ENCODE data around the gene BANF1.

The BANF1 gene

DNA sequence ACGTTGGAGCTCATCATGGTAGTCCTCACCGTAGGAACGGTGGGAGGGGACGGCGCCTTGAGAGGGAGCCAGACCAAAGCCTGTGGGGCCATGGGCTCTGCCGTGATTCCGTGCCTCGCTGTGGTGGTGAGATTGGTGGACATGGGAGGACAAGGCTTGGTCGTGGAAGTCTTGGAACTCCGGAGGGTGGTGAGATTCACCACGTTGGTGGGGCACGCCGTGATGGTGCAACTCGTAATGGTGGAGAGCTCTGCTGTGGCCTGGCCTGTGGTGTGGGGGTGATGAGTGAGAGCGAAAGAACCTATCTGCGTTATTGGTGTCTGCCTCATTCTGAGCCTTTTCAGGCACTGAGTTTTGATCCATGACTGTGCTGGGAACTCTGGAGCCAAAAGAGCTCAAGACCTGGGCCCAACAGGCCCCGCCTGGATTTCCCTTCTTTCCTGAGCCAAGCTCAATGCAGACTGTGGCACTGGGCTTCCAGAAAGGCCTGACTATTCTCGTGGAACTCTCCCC is 23.8 kb downstream of the BANF1 start, which contains the start of gene CATSPER1:
Gene CATSPER1 (minus strand): TSS at position 463 of the 513 bp plus-strand sequence. CDS start 100 bp downstream, at position 363.
- POLR2A ChIA-PET, result no interaction called here
- Histone ChIP-seq H3K36me3 (ENCODE audit: control insufficient read depth in 2 of 2, insufficient read depth in 1 of 2, low read length in 2 of 2) (no peaks in the 10 kb centered on the region), H3K4me1 (ENCODE audit: control insufficient read depth, insufficient read depth, low read length) (no peaks in the 10 kb centered on the region), H3K9me3 (ENCODE audit: control insufficient read depth, insufficient read depth, low read depth, low read length) (no peaks in the 10 kb centered on the region), H3K4me3 (ENCODE audit: low read depth, low read length) (no peak within 1 kb of the TSS), H3K27ac (ENCODE audit: extremely low read depth, low read depth, low read length) (no peak within 1 kb of the TSS)
- TF ChIP-seq ZNF76 (tag by site-specific recombination; IDR thresholded peaks at IDR 0.05; ENCODE audit: borderline replicate concordance, low read depth) (no peak), FEZF1 (tag by site-specific recombination; IDR thresholded peaks at IDR 0.05) (no peak), MYNN (tag by site-specific recombination; IDR thresholded peaks at IDR 0.05; ENCODE audit: borderline replicate concordance) (no peak), ZNF792 (tag by site-specific recombination; IDR thresholded peaks at IDR 0.05) (no peak), YY2 (tag by site-specific recombination; IDR thresholded peaks at IDR 0.05) (no peak), ZEB2 (tag by site-specific recombination; IDR thresholded peaks at IDR 0.05) (no peak), SP7 (tag by site-specific recombination; IDR thresholded peaks at IDR 0.05) (no peak), ZNF175 (tag by site-specific recombination; IDR thresholded peaks at IDR 0.05) (no peak), ZNF521 (tag by site-specific recombination; IDR thresholded peaks at IDR 0.05) (no peak), ZNF555 (tag by site-specific recombination; conservative IDR thresholded peaks at IDR 0.05) (no peak)
- TF ChIP-seq, protein P1, sequence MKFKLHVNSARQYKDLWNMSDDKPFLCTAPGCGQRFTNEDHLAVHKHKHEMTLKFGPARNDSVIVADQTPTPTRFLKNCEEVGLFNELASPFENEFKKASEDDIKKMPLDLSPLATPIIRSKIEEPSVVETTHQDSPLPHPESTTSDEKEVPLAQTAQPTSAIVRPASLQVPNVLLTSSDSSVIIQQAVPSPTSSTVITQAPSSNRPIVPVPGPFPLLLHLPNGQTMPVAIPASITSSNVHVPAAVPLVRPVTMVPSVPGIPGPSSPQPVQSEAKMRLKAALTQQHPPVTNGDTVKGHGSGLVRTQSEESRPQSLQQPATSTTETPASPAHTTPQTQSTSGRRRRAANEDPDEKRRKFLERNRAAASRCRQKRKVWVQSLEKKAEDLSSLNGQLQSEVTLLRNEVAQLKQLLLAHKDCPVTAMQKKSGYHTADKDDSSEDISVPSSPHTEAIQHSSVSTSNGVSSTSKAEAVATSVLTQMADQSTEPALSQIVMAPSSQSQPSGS (tag by site-specific recombination; IDR thresholded peaks at IDR 0.05; ENCODE audit: low read depth), result no peak
- TF ChIP-seq, protein P2, sequence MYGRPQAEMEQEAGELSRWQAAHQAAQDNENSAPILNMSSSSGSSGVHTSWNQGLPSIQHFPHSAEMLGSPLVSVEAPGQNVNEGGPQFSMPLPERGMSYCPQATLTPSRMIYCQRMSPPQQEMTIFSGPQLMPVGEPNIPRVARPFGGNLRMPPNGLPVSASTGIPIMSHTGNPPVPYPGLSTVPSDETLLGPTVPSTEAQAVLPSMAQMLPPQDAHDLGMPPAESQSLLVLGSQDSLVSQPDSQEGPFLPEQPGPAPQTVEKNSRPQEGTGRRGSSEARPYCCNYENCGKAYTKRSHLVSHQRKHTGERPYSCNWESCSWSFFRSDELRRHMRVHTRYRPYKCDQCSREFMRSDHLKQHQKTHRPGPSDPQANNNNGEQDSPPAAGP (tag by site-specific recombination; IDR thresholded peaks at IDR 0.05), result no peak
- TF ChIP-seq, protein P3, sequence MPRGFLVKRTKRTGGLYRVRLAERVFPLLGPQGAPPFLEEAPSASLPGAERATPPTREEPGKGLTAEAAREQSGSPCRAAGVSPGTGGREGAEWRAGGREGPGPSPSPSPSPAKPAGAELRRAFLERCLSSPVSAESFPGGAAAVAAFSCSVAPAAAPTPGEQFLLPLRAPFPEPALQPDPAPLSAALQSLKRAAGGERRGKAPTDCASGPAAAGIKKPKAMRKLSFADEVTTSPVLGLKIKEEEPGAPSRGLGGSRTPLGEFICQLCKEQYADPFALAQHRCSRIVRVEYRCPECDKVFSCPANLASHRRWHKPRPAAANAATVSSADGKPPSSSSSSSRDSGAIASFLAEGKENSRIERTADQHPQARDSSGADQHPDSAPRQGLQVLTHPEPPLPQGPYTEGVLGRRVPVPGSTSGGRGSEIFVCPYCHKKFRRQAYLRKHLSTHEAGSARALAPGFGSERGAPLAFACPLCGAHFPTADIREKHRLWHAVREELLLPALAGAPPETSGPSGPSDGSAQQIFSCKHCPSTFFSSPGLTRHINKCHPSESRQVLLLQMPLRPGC (tag by site-specific recombination; IDR thresholded peaks at IDR 0.05), result no peak
- TF ChIP-seq, protein P4, sequence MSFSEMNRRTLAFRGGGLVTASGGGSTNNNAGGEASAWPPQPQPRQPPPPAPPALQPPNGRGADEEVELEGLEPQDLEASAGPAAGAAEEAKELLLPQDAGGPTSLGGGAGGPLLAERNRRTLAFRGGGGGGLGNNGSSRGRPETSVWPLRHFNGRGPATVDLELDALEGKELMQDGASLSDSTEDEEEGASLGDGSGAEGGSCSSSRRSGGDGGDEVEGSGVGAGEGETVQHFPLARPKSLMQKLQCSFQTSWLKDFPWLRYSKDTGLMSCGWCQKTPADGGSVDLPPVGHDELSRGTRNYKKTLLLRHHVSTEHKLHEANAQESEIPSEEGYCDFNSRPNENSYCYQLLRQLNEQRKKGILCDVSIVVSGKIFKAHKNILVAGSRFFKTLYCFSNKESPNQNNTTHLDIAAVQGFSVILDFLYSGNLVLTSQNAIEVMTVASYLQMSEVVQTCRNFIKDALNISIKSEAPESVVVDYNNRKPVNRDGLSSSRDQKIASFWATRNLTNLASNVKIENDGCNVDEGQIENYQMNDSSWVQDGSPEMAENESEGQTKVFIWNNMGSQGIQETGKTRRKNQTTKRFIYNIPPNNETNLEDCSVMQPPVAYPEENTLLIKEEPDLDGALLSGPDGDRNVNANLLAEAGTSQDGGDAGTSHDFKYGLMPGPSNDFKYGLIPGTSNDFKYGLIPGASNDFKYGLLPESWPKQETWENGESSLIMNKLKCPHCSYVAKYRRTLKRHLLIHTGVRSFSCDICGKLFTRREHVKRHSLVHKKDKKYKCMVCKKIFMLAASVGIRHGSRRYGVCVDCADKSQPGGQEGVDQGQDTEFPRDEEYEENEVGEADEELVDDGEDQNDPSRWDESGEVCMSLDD (tag by site-specific recombination; IDR thresholded peaks at IDR 0.05), result no peak
- TF ChIP-seq, protein P5, sequence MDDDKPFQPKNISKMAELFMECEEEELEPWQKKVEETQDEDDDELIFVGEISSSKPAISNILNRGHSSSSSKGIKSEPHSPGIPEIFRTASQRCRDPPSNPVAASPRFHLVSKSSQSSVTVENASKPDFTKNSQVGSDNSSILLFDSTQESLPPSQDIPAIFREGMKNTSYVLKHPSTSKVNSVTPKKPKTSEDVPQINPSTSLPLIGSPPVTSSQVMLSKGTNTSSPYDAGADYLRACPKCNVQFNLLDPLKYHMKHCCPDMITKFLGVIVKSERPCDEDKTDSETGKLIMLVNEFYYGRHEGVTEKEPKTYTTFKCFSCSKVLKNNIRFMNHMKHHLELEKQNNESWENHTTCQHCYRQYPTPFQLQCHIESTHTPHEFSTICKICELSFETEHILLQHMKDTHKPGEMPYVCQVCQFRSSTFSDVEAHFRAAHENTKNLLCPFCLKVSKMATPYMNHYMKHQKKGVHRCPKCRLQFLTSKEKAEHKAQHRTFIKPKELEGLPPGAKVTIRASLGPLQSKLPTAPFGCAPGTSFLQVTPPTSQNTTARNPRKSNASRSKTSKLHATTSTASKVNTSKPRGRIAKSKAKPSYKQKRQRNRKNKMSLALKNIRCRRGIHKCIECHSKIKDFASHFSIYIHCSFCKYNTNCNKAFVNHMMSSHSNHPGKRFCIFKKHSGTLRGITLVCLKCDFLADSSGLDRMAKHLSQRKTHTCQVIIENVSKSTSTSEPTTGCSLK (tag by site-specific recombination; IDR thresholded peaks at IDR 0.05), result no peak
- TF ChIP-seq, protein P6, sequence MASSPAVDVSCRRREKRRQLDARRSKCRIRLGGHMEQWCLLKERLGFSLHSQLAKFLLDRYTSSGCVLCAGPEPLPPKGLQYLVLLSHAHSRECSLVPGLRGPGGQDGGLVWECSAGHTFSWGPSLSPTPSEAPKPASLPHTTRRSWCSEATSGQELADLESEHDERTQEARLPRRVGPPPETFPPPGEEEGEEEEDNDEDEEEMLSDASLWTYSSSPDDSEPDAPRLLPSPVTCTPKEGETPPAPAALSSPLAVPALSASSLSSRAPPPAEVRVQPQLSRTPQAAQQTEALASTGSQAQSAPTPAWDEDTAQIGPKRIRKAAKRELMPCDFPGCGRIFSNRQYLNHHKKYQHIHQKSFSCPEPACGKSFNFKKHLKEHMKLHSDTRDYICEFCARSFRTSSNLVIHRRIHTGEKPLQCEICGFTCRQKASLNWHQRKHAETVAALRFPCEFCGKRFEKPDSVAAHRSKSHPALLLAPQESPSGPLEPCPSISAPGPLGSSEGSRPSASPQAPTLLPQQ (tag by site-specific recombination; IDR thresholded peaks at IDR 0.05), result no peak
- CTCF ChIA-PET, result interaction anchor here (0.5 to 3.0 kb wide), 7 partner anchors 16 to 138 kb away, joined by 3 to 14 read pairs (median 3); partner anchors contain the start of gene FIBP

All from HEK293 (cell line).